Breast epithelium (tissue), 3 donors: Measurements from ENCODE around the gene SDR42E2.

ENCODE experiments used
- CTCF ChIP-seq, 3 donors: fragments of 450-650 bp; IDR thresholded peaks; one replicate each; pipeline ENCODE4 v1.5.1; 2016 to 2017; ENCODE audit warnings: antibody characterized with exemption in 3 of 3, mild to moderate bottlenecking in 3 of 3, moderate library complexity in 3 of 3
- POLR2A ChIP-seq: fragments of 450-650 bp; IDR thresholded peaks from one replicate; pipeline ENCODE4 v1.6.1; 2016; ENCODE audit warnings: antibody characterized with exemption, mild to moderate bottlenecking, moderate library complexity
- POLR2AphosphoS5 ChIP-seq, 3 donors: sonication (generic); formaldehyde crosslinking; IDR thresholded peaks; one replicate each; pipeline ENCODE4 v1.6.1; 2017; ENCODE audit warnings: antibody characterized with exemption in 3 of 3

DNA sequence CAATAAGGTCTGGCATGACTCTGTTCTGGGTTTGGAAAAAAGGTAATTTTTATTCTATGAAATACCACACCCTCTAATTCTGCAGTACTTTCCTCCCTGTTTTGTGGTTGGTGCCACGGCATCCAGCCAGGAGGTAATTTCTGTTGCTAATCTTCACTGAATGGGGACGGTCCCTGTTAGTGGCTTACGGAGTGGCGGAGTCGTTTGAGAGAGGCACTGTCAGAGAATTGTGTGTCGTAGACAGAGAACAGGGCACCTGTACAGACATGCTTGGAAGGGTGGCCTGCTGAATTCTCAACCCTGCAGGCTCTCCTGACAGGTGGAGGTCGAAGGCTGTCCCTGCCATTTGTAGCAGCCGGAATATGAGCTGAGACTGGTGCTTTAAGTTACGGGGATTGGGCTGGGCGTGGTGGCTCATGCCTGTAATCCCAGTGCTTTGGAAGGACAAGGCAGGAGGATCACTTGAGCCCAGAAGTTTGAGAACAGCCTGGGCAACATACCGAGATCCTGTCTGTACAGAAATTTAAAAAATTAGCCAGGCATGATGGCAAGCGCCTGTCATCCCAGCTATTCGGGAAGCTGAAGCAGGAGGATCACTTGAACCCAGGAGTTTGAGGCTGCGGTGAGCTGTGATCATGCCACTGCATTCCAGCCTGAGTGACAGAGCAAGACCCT lies 77.0 kb downstream of the SDR42E2 start:
- TF ChIP-seq CTCF (IDR thresholded peaks at IDR 0.05): no peak
- TF ChIP-seq POLR2A: no peak
- TF ChIP-seq POLR2AphosphoS5 (IDR thresholded peaks at IDR 0.05): no peak
